Activated CD8-positive, alpha-beta T cell treated with anti-CD3 and anti-CD28 coated beads for 36 hours (primary cell): ENCODE results near the gene ABCC3. TPM values are rescaled to one million over a fixed set of nuclear protein-coding genes. Genes with fewer than 3 reads are reported as not detected.

Experiments used
- ATAC-seq: fragments of 200-7000 bp; cut with Tn5 transposase; one replicate; pipeline ENCODE4 v1.10.0; 2021; ENCODE audit warnings: mild to moderate bottlenecking, moderate library complexity
- CTCF ChIA-PET: fragments of 350-600 bp; sonication (Branson Sonifier 250); formaldehyde crosslinking; loops from one replicate; lab custom pipeline; 2021; ENCODE audit warnings: antibody characterized with exemption; lab: Charles Lee
- POLR2A ChIA-PET: fragments of 350-600 bp; sonication (Branson Sonifier 250); formaldehyde crosslinking; loops from one replicate; lab custom pipeline; 2021; ENCODE audit warnings: antibody characterized with exemption; lab: Charles Lee
- DNase-seq: peaks from one replicate; pipeline ENCODE4 v3.0.0-alpha.2; 2020
- H3K27ac Mint-ChIP-seq: one replicate; pipeline ENCODE4 v1.8.0; 2021; ENCODE audit warnings: mild to moderate bottlenecking, mixed read lengths
- H3K27me3 Mint-ChIP-seq: one replicate; pipeline ENCODE4 v1.8.0; 2021; ENCODE audit warnings: mixed read lengths
- H3K36me3 Mint-ChIP-seq: one replicate; pipeline ENCODE4 v1.8.0; 2021; ENCODE audit warnings: low read depth, mixed read lengths
- H3K4me1 Mint-ChIP-seq: one replicate; pipeline ENCODE4 v1.8.0; 2021; ENCODE audit warnings: low read depth, mixed read lengths
- H3K4me3 Mint-ChIP-seq: one replicate; pipeline ENCODE4 v1.8.0; 2021; ENCODE audit warnings: mild to moderate bottlenecking, moderate library complexity, mixed read lengths
- H3K9me3 Mint-ChIP-seq: one replicate; pipeline ENCODE4 v1.8.0; 2021; ENCODE audit warnings: mixed read lengths
- CTCF ChIP-seq: fragments of 200-600 bp; IDR thresholded peaks from one replicate; pipeline ENCODE4 v1.8.0; 2022; ENCODE audit warnings: antibody characterized with exemption, mild to moderate bottlenecking
- intact Hi-C: fragments of 100-400 bp; cut with micrococcal nuclease; formaldehyde crosslinking; loops from one replicate; pipeline ENCODE4 v1.10.0; 2022
- total RNA-seq, 2 experiments: library from RNA; stranded (reverse); gene quantifications; one replicate each; pipeline ENCODE4 v1.2.3, GENCODE V29; 2021

The ABCC3 gene
- total RNA-seq, 2 experiments from 2014 or later: not detected

DNA sequence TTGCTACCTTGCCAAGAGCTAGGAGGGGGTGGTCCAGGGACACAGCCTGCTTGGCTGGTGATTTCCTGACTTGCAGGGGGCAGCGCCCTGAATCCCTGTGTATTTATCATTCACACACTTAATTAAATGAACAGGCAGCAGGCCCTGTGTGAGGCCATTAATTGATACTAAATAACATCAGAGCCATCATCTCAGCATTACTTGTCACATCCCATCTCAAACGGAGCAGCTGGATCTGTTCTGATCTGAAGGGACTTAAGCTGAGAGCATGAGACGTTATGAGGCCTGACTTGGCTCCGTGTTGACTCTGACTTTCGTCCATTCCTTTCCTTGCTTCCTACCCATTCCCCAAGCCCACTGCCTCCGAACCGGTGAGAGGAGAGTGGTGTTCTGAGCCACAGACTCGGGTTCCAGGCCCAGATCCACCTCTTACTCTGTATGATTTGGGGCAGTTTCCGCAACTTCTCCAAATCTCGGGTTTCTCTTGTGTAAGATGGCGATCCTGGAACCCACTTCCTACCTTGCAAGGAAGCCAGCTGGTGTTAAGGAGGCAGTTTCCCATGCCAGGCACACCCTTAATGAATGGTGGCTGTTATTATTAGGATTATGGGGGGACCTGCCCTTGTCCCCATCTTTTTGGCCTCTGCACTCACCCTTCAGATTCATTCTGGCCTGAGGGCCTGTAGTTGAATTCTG lies 40.4 kb upstream of the ABCC3 start:
- intact Hi-C loops: no loop called here

DNA sequence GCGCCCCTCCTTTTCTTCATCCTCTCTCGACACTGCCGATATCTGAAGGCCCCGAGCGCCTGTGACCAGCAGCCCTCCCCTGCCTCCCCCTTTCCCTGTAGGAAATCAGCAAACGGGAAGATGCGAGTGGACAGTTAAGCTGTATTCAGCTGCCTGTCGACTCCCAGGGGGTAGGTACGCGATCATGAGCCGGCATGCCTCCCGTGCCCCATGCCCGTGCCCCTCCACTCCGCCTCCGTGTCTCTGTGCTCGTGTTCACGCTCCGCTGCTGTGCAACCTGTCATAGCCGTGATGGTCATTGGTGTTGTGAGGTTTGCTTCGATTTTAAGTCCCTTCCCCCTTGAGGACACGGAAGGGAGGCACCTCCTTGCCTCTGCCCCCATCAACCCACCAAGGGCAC lies 39.8 kb upstream of the ABCC3 start:
- ChIA-PET POLR2A (no interaction called here), CTCF (no interaction called here)
- Mint-ChIP-seq H3K36me3 (no peaks in the 10 kb centered on the region), H3K4me1 (no peaks in the 10 kb centered on the region), H3K27ac (no peak overlapping the region), H3K4me3 (no peak overlapping the region), H3K9me3 (no peaks in the 10 kb centered on the region), H3K27me3 (no peaks in the 10 kb centered on the region)
- TF ChIP-seq CTCF: no peak
- DNase-seq (no peak), ATAC-seq (no peak)
- intact Hi-C loops: no loop called here

More for the DNA sequence above, 40.4 kb upstream of the ABCC3 start:
- CTCF ChIA-PET: no interaction called here
- Mint-ChIP-seq H3K27ac (no peak overlapping the region), H3K4me3 (no peak overlapping the region), H3K36me3 (no peaks in the 10 kb centered on the region), H3K4me1 (no peaks in the 10 kb centered on the region), H3K27me3 (no peaks in the 10 kb centered on the region), H3K9me3 (no peaks in the 10 kb centered on the region)
- POLR2A ChIA-PET: no interaction called here
- TF ChIP-seq CTCF: no peak
- no peak for ATAC-seq
- no peak for DNase-seq

DNA sequence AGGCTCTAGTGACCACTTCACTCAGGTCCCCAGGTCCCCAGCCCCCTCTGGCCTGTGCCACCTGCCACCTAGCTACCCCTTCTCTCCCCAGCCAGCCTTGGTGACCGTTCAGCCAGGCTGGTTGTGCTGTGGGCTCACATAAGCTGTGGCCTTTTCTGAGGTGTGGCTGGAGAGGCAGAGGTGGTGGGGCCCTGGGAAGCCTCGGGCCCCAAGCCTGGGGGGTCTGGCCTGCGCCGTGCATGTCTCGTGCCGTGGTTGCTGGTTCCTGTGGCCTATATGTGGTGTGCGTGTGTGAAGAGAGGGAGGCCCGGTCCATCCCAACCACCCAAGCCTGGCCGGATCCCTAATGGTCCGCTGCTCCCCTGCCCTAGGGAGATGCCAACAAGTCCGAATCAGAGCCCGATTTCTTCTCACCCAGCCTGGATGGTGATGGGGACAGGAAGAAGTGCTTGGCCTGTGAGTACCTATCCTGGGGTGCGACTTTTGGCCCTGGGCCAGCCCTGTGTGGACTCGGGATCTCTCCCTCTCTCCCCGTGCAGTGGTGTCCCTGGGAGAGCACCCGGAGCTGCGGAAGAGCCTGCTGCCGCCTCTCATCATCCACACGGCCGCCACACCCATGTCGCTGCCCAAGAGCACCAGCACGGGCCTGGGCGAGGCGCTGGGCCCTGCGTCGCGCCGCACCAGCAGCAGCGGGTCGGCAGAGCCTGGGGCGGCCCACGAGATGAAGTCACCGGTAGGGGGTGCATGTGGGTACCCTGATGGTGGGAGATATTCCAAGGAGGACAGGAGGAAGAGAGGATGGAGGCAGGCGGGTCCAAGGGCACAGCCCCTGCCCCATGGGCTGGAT lies 38.3 kb upstream of the ABCC3 start:
- POLR2A ChIA-PET: no interaction called here
- intact Hi-C loops: no loop called here

DNA sequence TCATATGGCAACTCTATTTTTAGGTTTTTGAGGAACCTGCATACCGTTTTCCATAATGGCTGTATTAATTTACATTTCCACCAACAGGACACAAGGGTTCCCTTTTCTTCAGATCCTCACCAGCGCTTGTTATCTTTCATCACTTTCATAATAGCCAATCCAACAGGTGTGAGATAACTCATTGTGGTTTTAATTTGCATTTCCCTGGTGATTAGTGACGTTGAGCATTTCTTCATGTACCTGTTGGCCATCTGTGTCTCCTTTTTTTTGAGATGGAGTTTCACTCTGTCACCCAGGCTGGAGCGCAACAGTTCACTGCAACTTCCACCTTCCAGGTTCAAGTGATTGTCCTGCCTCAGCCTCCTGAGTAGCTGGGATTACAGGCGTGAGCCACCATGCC lies 36.2 kb upstream of the ABCC3 start:
- Mint-ChIP-seq H3K36me3 (no peaks in the 10 kb centered on the region), H3K27me3 (peaks cover 6% of the 10 kb centered on the region), H3K9me3 (no peaks in the 10 kb centered on the region), H3K27ac (no peak overlapping the region), H3K4me3 (no peak overlapping the region), H3K4me1 (no peaks in the 10 kb centered on the region)
- ChIA-PET CTCF (no interaction called here), POLR2A (no interaction called here)
- no peak for TF ChIP-seq CTCF
- intact Hi-C loops: no loop called here
- DNase-seq (no peak), ATAC-seq (no peak)

More for the DNA sequence above, 38.3 kb upstream of the ABCC3 start:
- H3K4me1 Mint-ChIP-seq: no peaks in the 10 kb centered on the region
- CTCF ChIA-PET: no interaction called here
- DNase-seq (no peak), ATAC-seq (no peak)
- H3K9me3 Mint-ChIP-seq: no peaks in the 10 kb centered on the region
- peak; percentile 19 for TF ChIP-seq CTCF
- no peaks in the 10 kb centered on the region for H3K27me3 Mint-ChIP-seq
- no peak overlapping the region for H3K27ac Mint-ChIP-seq
- no peak overlapping the region for H3K4me3 Mint-ChIP-seq
- H3K36me3 Mint-ChIP-seq: no peaks in the 10 kb centered on the region

- Mint-ChIP-seq H3K4me1 (no peaks in the 10 kb centered on the region), H3K36me3 (no peaks in the 10 kb centered on the region), H3K4me3 (no peak overlapping the region), H3K27ac (no peak overlapping the region), H3K27me3 (peaks cover 9% of the 10 kb centered on the region), H3K9me3 (no peaks in the 10 kb centered on the region)
- TF ChIP-seq CTCF: no peak
- ATAC-seq (no peak), DNase-seq (no peak)
- CTCF ChIA-PET: interaction anchor here (1.1 kb wide), 1 partner anchor 168 kb away, joined by 3 read pairs; no protein-coding TSS in a partner anchor
- intact Hi-C loops: no loop called here
- POLR2A ChIA-PET: interaction anchor here (0.6 kb wide), 1 partner anchor 13 kb away, joined by 3 read pairs; no protein-coding TSS in a partner anchor
Measured at GRCh38 chr17:50599606-50600005, 35.1 kb upstream of the ABCC3 start.
